ENCODE data around the gene RBM20.

GRCh38 chr10:110818311-110819256, 174.4 kb downstream of the RBM20 start:
- TF ChIP-seq POLR2AphosphoS5 (IDR thresholded peaks at IDR 0.05; ENCODE audit: low read depth): no peak
- TF ChIP-seq CTCF (conservative IDR thresholded peaks at IDR 0.05; ENCODE audit: low read depth in 2 of 2): no peak
- TF ChIP-seq REST (IDR thresholded peaks at IDR 0.05; ENCODE audit: unreplicated experiment): no peak
- TF ChIP-seq EZH2 (IDR thresholded peaks at IDR 0.05; ENCODE audit: low read depth, unreplicated experiment): no peak
- no peak for TF ChIP-seq STAT1 (IDR thresholded peaks at IDR 0.05; ENCODE audit: unreplicated experiment)
- TF ChIP-seq ZNF462 (CRISPR knock-in tag; IDR thresholded peaks at IDR 0.05): no peak
- TF ChIP-seq CREB1 (CRISPR knock-in tag; IDR thresholded peaks at IDR 0.05; ENCODE audit: low read depth): no peak
- no peak for TF ChIP-seq JUNB (IDR thresholded peaks at IDR 0.05; ENCODE audit: unreplicated experiment)
- TF ChIP-seq EZH2phosphoT487 (IDR thresholded peaks at IDR 0.05; ENCODE audit: unreplicated experiment): no peak

All from GM23338 (cell line).